ENCODE measurements around the gene DMRTC1B.
"Not testable (repeated sequence)": the region's sequence is repeated elsewhere in the genome, so short reads cannot be mapped to it uniquely, and the experiment has no call there.

GRCh38 chrX:72748545-72748944, 28.1 kb upstream of the DMRTC1B start:
- TF ChIP-seq CTCF, POLR2A (IDR thresholded peaks at IDR 0.05): not testable (repeated sequence)
